SK-N-SH (cell line): Measurements from ENCODE around the gene APOF. TPM values are rescaled to one million over a fixed set of nuclear protein-coding genes. Genes with fewer than 3 reads are reported as not detected.

Experiments used
- CTCF ChIA-PET: fragments of 300-600, 350-600 bp; formaldehyde crosslinking; extraction: SDS; loops from one replicate; lab custom pipeline; 2021; lab: Yijun Ruan, JAX
- POLR2A ChIA-PET: fragments of 350-600 bp; sonication (Branson Sonifier 250); formaldehyde crosslinking; extraction: SDS; loops from one replicate; lab custom pipeline; 2020; ENCODE audit warnings: antibody characterized with exemption, inconsistent platforms; lab: Yijun Ruan, JAX
- DNase-seq: peaks from one replicate; pipeline ENCODE4 v3.0.0; 2012
- H2AFZ ChIP-seq: fragments of 200-600 bp; sonication (generic); 2 replicates; pipeline ENCODE4 v1.8.1; 2016; ENCODE audit warnings: antibody characterized with exemption, mild to moderate bottlenecking, low read depth
- H3F3A ChIP-seq: fragments of 200-600 bp; sonication (generic); replicated peaks from 2 replicates; pipeline ENCODE3; 2016; ENCODE audit warnings: antibody characterized with exemption, mild to moderate bottlenecking; ENCODE audit not compliant: insufficient read depth
- H3K27ac ChIP-seq, 2 experiments: fragments of 200-500 bp in 1 of 2; fragments of 200-600 bp in 1 of 2; sonication (Bioruptor generic) in 1 of 2; sonication (generic), shearing (Covaris generic) in 1 of 2; 2 replicates each; pipeline versions ENCODE4 v1.5.1 to v1.6.1; 2014 to 2016; ENCODE audit warnings: low read depth in 2 of 2, inconsistent platforms in 1 of 2, low read length in 1 of 2, mild to moderate bottlenecking in 1 of 2, mixed read lengths in 1 of 2
- H3K27me3 ChIP-seq: fragments of 200-600 bp; sonication (generic), shearing (Covaris generic); 2 replicates; pipeline ENCODE4 v1.6.1; 2016; ENCODE audit warnings: mixed run types; ENCODE audit not compliant: insufficient read depth
- H3K36me3 ChIP-seq, 2 experiments: fragments of 200-500 bp in 1 of 2; fragments of 200-600 bp in 1 of 2; sonication (Bioruptor generic) in 1 of 2; sonication (generic) in 1 of 2; replicated peaks in 1 of 2; 2 replicates each; pipeline versions ENCODE3 to v1.5.1; 2014 to 2016; ENCODE audit warnings: low read length in 1 of 2, mild to moderate bottlenecking in 1 of 2; ENCODE audit not compliant: insufficient read depth in 2 of 2, control insufficient read depth in 1 of 2
- H3K4me1 ChIP-seq, 2 experiments: fragments of 200-500 bp in 1 of 2; fragments of 200-600 bp in 1 of 2; sonication (Bioruptor generic) in 1 of 2; sonication (generic), shearing (Covaris generic) in 1 of 2; 2 replicates each; pipeline versions ENCODE4 v1.5.1 to v1.6.1; 2014 to 2016; ENCODE audit warnings: low read depth in 1 of 2, low read length in 1 of 2, mixed run types in 1 of 2; ENCODE audit not compliant: insufficient read depth in 2 of 2, control insufficient read depth in 1 of 2
- H3K4me2 ChIP-seq: fragments of 200-600 bp; sonication (generic), shearing (Covaris generic); 2 replicates; pipeline ENCODE4 v1.6.1; 2017; ENCODE audit warnings: mixed run types
- H3K4me3 ChIP-seq, 2 experiments: fragments of 200-500 bp in 1 of 2; fragments of 200-600 bp in 1 of 2; sonication (Bioruptor generic) in 1 of 2; sonication (generic), shearing (Covaris generic) in 1 of 2; 2 replicates each; pipeline versions ENCODE4 v1.5.1 to v1.8.1; 2014 to 2016; ENCODE audit warnings: low read depth in 2 of 2, inconsistent platforms in 1 of 2, low read length in 1 of 2, mild to moderate bottlenecking in 1 of 2, mixed read lengths in 1 of 2, moderate library complexity in 1 of 2
- H3K79me2 ChIP-seq: fragments of 200-600 bp; sonication (generic); 2 replicates; pipeline ENCODE4 v1.8.1; 2017; ENCODE audit warnings: mild to moderate bottlenecking; ENCODE audit not compliant: insufficient read depth
- H3K9ac ChIP-seq: fragments of 200-600 bp; sonication (generic); 2 replicates; pipeline ENCODE4 v1.6.1; 2017; ENCODE audit warnings: mixed run types
- H3K9me2 ChIP-seq: fragments of 200-600 bp; sonication (generic); 2 replicates; pipeline ENCODE4 v1.6.1; 2017; ENCODE audit warnings: mixed run types
- H3K9me3 ChIP-seq: fragments of 200-600 bp; sonication (generic); 2 replicates; pipeline ENCODE4 v1.6.1; 2017; ENCODE audit warnings: mixed run types, mild to moderate bottlenecking, moderate library complexity
- H4K20me1 ChIP-seq: fragments of 200-600 bp; sonication (generic); 2 replicates; pipeline ENCODE4 v1.6.1; 2017; ENCODE audit warnings: mild to moderate bottlenecking, mixed run types; ENCODE audit not compliant: insufficient read depth
- ELF1 ChIP-seq: IDR thresholded peaks from 2 replicates; pipeline ENCODE4 v1.4.0; 2012
- EZH2phosphoT487 ChIP-seq: fragments of 200-600 bp; sonication (generic); IDR thresholded peaks from 2 replicates; pipeline ENCODE4 v1.6.1; 2017; ENCODE audit warnings: low read depth, mixed run types, mild to moderate bottlenecking, antibody characterized with exemption, moderate library complexity, borderline replicate concordance
- FOSL2 ChIP-seq: IDR thresholded peaks from 2 replicates; pipeline ENCODE4 v1.4.0; 2012; ENCODE audit warnings: low read depth, mild to moderate bottlenecking, moderate library complexity, borderline replicate concordance
- FOXJ3 ChIP-seq: sonication (generic); formaldehyde crosslinking; IDR thresholded peaks from 2 replicates; pipeline ENCODE4 v1.5.1; 2020; ENCODE audit warnings: mild to moderate bottlenecking, missing genetic modification reagents
- GABPA ChIP-seq: IDR thresholded peaks from 2 replicates; pipeline ENCODE4 v1.4.0; 2012; ENCODE audit warnings: low read depth, mild to moderate bottlenecking
- GATA2 ChIP-seq: sonication (generic); formaldehyde crosslinking; IDR thresholded peaks from 2 replicates; pipeline ENCODE4 v1.5.0; 2020; ENCODE audit warnings: mild to moderate bottlenecking, missing genetic modification reagents
- JUND ChIP-seq: IDR thresholded peaks from 2 replicates; pipeline ENCODE4 v1.4.0; 2012
- MAX ChIP-seq: IDR thresholded peaks from 2 replicates; pipeline ENCODE4 v1.4.0; 2012; ENCODE audit warnings: low read depth
- MXI1 ChIP-seq: IDR thresholded peaks from 2 replicates; pipeline ENCODE4 v1.6.1; 2012; ENCODE audit warnings: mild to moderate bottlenecking, low read depth, low read length, improper control_type of control experiment
- NFIC ChIP-seq: IDR thresholded peaks from 2 replicates; pipeline ENCODE4 v1.4.0; 2012; ENCODE audit warnings: borderline replicate concordance
- NRF1 ChIP-seq: IDR thresholded peaks from 2 replicates; pipeline ENCODE4 v1.6.1; 2012; ENCODE audit warnings: low read depth, mild to moderate bottlenecking, low read length
- PBX3 ChIP-seq: IDR thresholded peaks from 2 replicates; pipeline ENCODE4; 2012
- POLR2AphosphoS5 ChIP-seq: IDR thresholded peaks from 2 replicates; pipeline ENCODE4 v1.6.1; 2012; ENCODE audit warnings: low read depth, low read length
- RAD21 ChIP-seq: IDR thresholded peaks from 2 replicates; pipeline ENCODE4 v1.6.1; 2012; ENCODE audit warnings: mild to moderate bottlenecking, low read length
- RFX5 ChIP-seq: IDR thresholded peaks from 2 replicates; pipeline ENCODE4 v1.6.1; 2012; ENCODE audit warnings: mild to moderate bottlenecking, improper control_type of control experiment, low read length
- RXRA ChIP-seq: IDR thresholded peaks from 2 replicates; pipeline ENCODE4 v1.4.0; 2012; ENCODE audit warnings: low read depth, mild to moderate bottlenecking, borderline replicate concordance
- SMC3 ChIP-seq: IDR thresholded peaks from 2 replicates; pipeline ENCODE4 v1.6.1; 2012; ENCODE audit warnings: low read depth, low read length, improper control_type of control experiment
- USF1 ChIP-seq: IDR thresholded peaks from 2 replicates; pipeline ENCODE4 v1.4.0; 2012; ENCODE audit warnings: low read depth, borderline replicate concordance
- USF2 ChIP-seq: fragments of 150-350 bp; IDR thresholded peaks from 2 replicates; pipeline ENCODE4 v1.6.1; 2017; ENCODE audit warnings: antibody characterized with exemption, low read length, low read depth, borderline replicate concordance
- YY1 ChIP-seq: IDR thresholded peaks from 2 replicates; pipeline ENCODE4 v1.4.0; 2012; ENCODE audit warnings: low read depth, mild to moderate bottlenecking
- ZBTB33 ChIP-seq: IDR thresholded peaks from 2 replicates; pipeline ENCODE4 v1.4.0; 2012; ENCODE audit warnings: low read depth, borderline replicate concordance
- WGBS: methylation state at CpG from one replicate; pipeline ENCODE4 v1.1.6; 2017; ENCODE audit warnings: low lambda C conversion rate; 5-methylcytosine and 5-hydroxymethylcytosine counted together
- polyA plus RNA-seq, 3 experiments: library from polyadenylated mRNA; depleted of rRNA; stranded (reverse); fragments of >200 nt; gene quantifications; 2 replicates each; pipeline ENCODE4 v1.2.3, GENCODE V29; 2012

Gene APOF
- polyA plus RNA-seq, 1 of the 3 experiments (the other 2 are of a cell fraction), result not detected

- CTCF ChIA-PET, result interaction anchor here (0.7 to 2.2 kb wide), 5 partner anchors 8 to 215 kb away, joined by 3 to 17 read pairs (median 3); partner anchors contain the start of gene ZC3H10
- peak; percentile 52 for DNase-seq
Observed at GRCh38 chr12:56333197-56333678, 29.4 kb downstream of the APOF start.

GRCh38 chr12:56332512-56333196 is 30.0 kb downstream of the APOF start:
- Histone ChIP-seq H3K9me2 (no peaks in the 10 kb centered on the region), H3K27ac (peak overlapping the region; percentile 84 to 97; a peak in 3 of 4 replicates), H3K4me3 (peak overlapping the region; percentile 61 to 73), H3K27me3 (no peaks in the 10 kb centered on the region), H3K9me3 (no peaks in the 10 kb centered on the region), H3K4me1 (peaks cover 4 to 8% of the 10 kb centered on the region in 2 experiments; a peak in 1 of 4 replicates), H3K4me2 (peak overlapping the region; percentile 87), H3F3A (peaks cover 5% of the 10 kb centered on the region), H2AFZ (peak overlapping the region; percentile 85; the same call in 1 of the 2 replicates), H4K20me1 (no peaks in the 10 kb centered on the region), H3K9ac (peak overlapping the region; percentile 87), H3K79me2 (peaks cover 4% of the 10 kb centered on the region; the same call in 1 of the 2 replicates), H3K36me3 (peaks cover 0 to 2% of the 10 kb centered on the region in 2 experiments)
- DNase-seq, result no peak
- 85% methylated on average over 11 of the region's 11 CpGs for WGBS
- CTCF ChIA-PET, result interaction anchor here (0.6 to 2.2 kb wide), 5 partner anchors 12 to 131 kb away, joined by 3 to 17 read pairs (median 3); partner anchors contain the start of genes CNPY2 and RNF41
- POLR2A ChIA-PET, result interaction anchor here (0.6 to 3.1 kb wide), 9 partner anchors 8 to 155 kb away, joined by 3 to 26 read pairs (median 6); partner anchors contain the start of genes CNPY2, GLS2, STAT2 and TIMELESS
- TF ChIP-seq EZH2phosphoT487 (no peak), GABPA (no peak), USF1 (no peak), ZBTB33 (no peak), GATA2 (CRISPR knock-in tag) (no peak), JUND (no peak), POLR2AphosphoS5 (no peak), ELF1 (no peak), YY1 (no peak), RFX5 (no peak), RXRA (no peak)

More at GRCh38 chr12:56333197-56333678, 29.4 kb downstream of the APOF start:
- 16% methylated on average over 8 of the region's 8 CpGs for WGBS
- Histone ChIP-seq H3K4me3 (peak overlapping the region; percentile 61 to 73), H3K4me1 (peaks cover 4 to 8% of the 10 kb centered on the region in 2 experiments; a peak in 1 of 4 replicates), H3K9ac (peak overlapping the region; percentile 87), H3K27me3 (no peaks in the 10 kb centered on the region), H3F3A (peaks cover 5% of the 10 kb centered on the region), H2AFZ (peak overlapping the region; percentile 85), H3K27ac (peak overlapping the region; percentile 84 to 97), H3K9me2 (no peaks in the 10 kb centered on the region), H3K4me2 (peak overlapping the region; percentile 87), H3K9me3 (no peaks in the 10 kb centered on the region), H4K20me1 (no peaks in the 10 kb centered on the region), H3K36me3 (no peaks in the 10 kb centered on the region), H3K79me2 (peaks cover 4% of the 10 kb centered on the region; the same call in 1 of the 2 replicates)
- POLR2A ChIA-PET, result interaction anchor here (0.8 to 3.1 kb wide), 7 partner anchors 9 to 131 kb away, joined by 3 to 26 read pairs (median 6); partner anchors contain the start of genes CNPY2, STAT2 and TIMELESS
- TF ChIP-seq SMC3 (no peak), NRF1 (no peak), MXI1 (no peak), NFIC (no peak), USF2 (no peak), PBX3 (no peak), FOSL2 (no peak), RAD21 (no peak), RFX5 (no peak), ELF1 (no peak), MAX (no peak), JUND (no peak), FOXJ3 (CRISPR knock-in tag) (no peak), YY1 (no peak), POLR2AphosphoS5 (no peak; the same call in 1 of the 2 replicates)
